ENCODE results near the gene TEX29. TPM values are rescaled to one million over a fixed set of nuclear protein-coding genes. Genes with fewer than 3 reads are reported as not detected.

Gene TEX29
- total and polyA plus RNA-seq, 3 donors from 2014 or later = 10.4 to 48.9 (median 15.8) TPM

DNA sequence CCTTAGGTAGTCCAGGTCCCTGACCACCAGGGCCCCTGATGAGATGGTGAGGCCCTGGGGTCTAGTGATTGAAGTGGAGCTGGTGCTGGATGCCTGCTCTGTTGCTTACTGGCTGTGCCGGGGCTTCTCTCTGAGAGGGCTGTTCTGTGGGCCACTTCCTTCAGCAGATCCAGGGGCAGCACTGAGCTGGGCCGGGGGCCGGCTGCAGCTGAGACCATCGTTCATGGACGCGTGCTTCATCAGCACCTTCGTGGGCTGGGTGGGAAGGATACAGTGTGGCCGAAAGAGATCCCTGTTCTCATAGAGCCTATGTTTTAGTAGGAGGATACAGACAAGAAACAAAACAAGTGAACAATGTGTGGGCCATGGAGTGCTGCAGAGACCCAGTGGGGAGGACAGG lies 33.2 kb upstream of the TEX29 start:
- no peak overlapping the region for H3K4me3 ChIP-seq
- DNase-seq = no peak
- WGBS, 2 donors = 88 to 96% methylated on average over 7 to 8 of the region's 8 CpGs
- TF ChIP-seq POLR2A (IDR thresholded peaks at IDR 0.05) = no peak
- TF ChIP-seq, protein P1, sequence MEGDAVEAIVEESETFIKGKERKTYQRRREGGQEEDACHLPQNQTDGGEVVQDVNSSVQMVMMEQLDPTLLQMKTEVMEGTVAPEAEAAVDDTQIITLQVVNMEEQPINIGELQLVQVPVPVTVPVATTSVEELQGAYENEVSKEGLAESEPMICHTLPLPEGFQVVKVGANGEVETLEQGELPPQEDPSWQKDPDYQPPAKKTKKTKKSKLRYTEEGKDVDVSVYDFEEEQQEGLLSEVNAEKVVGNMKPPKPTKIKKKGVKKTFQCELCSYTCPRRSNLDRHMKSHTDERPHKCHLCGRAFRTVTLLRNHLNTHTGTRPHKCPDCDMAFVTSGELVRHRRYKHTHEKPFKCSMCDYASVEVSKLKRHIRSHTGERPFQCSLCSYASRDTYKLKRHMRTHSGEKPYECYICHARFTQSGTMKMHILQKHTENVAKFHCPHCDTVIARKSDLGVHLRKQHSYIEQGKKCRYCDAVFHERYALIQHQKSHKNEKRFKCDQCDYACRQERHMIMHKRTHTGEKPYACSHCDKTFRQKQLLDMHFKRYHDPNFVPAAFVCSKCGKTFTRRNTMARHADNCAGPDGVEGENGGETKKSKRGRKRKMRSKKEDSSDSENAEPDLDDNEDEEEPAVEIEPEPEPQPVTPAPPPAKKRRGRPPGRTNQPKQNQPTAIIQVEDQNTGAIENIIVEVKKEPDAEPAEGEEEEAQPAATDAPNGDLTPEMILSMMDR (IDR thresholded peaks at IDR 0.05) = no peak
- H3K27ac ChIP-seq = no peak overlapping the region
- H3K36me3 ChIP-seq (ENCODE audit: low read depth, missing control alignments) = no peaks in the 10 kb centered on the region
- intact Hi-C loops (cut with DNase I; ENCODE audit: low total_unique reads) = no loop called here
- H3K9me3 ChIP-seq = no peaks in the 10 kb centered on the region
- peaks cover 4% of the 10 kb centered on the region for H3K4me1 ChIP-seq
- no peaks in the 10 kb centered on the region for H3K27me3 ChIP-seq

DNA sequence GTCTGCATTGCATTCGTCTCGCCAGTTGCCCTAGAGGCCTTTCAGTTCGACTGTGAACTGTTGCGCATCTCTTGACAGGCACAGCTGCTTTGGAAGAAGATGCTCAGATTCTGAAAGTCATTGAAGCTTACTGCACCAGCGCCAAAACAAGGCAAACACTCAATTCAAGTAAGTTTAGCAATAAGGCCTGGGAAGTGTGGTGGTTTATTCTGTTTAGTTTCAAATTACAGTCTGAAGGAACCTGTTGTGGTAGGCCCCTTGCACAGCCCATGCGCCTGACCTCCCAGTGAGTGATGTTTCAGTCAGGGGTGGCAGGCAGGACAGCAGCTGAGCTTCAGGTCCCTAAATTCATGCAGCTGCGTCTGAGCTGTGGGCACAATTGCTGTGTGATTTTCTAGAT lies 32.2 kb upstream of the TEX29 start:
- H3K4me1 ChIP-seq = no peaks in the 10 kb centered on the region
- H3K4me3 ChIP-seq = no peak overlapping the region
- H3K36me3 ChIP-seq (ENCODE audit: low read depth, missing control alignments) = no peaks in the 10 kb centered on the region
- no peaks in the 10 kb centered on the region for H3K27me3 ChIP-seq
- no peak for DNase-seq
- no peaks in the 10 kb centered on the region for H3K9me3 ChIP-seq
- no peak overlapping the region for H3K27ac ChIP-seq
- WGBS, 2 donors = 93% methylated on average over 7 of the region's 7 CpGs
- intact Hi-C loops (cut with DNase I; ENCODE audit: low total_unique reads) = no loop called here
- TF ChIP-seq POLR2A (IDR thresholded peaks at IDR 0.05) = no peak
- TF ChIP-seq, protein P1 (IDR thresholded peaks at IDR 0.05) = no peak

DNA sequence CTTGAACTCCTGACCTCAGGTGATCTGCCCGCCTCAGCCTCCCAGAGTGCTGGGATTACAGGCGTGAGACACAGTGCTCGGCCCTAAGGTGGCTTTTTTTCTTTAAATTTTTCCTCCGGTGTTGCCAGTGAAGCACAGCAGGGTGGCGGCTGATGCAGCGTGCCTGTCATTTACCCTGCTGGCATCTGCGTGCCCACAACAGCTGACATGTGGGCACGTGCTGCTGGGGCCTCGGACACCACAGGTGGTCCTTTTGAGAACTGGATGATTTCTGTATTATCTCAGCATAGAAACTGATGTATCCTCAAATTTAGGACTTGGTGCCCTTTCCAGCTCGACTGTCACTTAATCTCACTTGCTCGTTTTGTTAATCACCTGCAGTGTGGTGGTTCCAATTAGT lies 31.2 kb upstream of the TEX29 start:
- WGBS, 2 donors = 92% methylated on average over 11 of the region's 11 CpGs
- no peak for DNase-seq
- no peak for TF ChIP-seq POLR2A (IDR thresholded peaks at IDR 0.05)
- TF ChIP-seq, protein P1 (IDR thresholded peaks at IDR 0.05) = no peak
- intact Hi-C loops (cut with DNase I; ENCODE audit: low total_unique reads) = no loop called here
- no peak overlapping the region for H3K4me3 ChIP-seq
- no peaks in the 10 kb centered on the region for H3K4me1 ChIP-seq
- H3K27ac ChIP-seq = no peak overlapping the region
- no peaks in the 10 kb centered on the region for H3K27me3 ChIP-seq
- H3K9me3 ChIP-seq = no peaks in the 10 kb centered on the region
- H3K36me3 ChIP-seq (ENCODE audit: low read depth, missing control alignments) = no peaks in the 10 kb centered on the region

DNA sequence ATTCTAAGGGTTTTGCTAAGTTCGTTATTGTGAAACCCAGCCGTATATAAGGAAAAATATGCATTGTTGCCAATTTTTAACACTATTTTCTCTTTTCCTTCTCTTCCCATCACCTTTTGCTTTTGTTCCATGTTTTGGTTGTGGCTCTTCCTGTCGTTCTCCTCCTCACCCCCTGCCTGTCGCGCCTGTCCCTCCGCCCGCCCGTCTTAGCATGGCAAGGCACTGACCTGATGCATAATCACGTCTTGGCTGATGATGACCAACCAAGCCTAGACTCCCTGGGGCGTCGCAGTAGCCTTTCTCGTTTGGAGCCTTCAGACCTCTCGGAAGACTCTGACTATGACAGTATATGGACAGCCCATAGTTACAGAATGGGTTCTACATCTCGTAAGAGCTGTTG lies 28.5 kb upstream of the TEX29 start:
- 95% methylated on average over 14 of the region's 14 CpGs for WGBS, 2 donors
- H3K36me3 ChIP-seq (ENCODE audit: low read depth, missing control alignments) = no peaks in the 10 kb centered on the region
- no peak overlapping the region for H3K4me3 ChIP-seq
- H3K4me1 ChIP-seq = no peaks in the 10 kb centered on the region
- DNase-seq = no peak
- intact Hi-C loops (cut with DNase I; ENCODE audit: low total_unique reads) = no loop called here
- no peaks in the 10 kb centered on the region for H3K9me3 ChIP-seq
- no peaks in the 10 kb centered on the region for H3K27me3 ChIP-seq
- TF ChIP-seq POLR2A (IDR thresholded peaks at IDR 0.05) = no peak
- TF ChIP-seq, protein P1 (IDR thresholded peaks at IDR 0.05) = no peak
- H3K27ac ChIP-seq = no peak overlapping the region

DNA sequence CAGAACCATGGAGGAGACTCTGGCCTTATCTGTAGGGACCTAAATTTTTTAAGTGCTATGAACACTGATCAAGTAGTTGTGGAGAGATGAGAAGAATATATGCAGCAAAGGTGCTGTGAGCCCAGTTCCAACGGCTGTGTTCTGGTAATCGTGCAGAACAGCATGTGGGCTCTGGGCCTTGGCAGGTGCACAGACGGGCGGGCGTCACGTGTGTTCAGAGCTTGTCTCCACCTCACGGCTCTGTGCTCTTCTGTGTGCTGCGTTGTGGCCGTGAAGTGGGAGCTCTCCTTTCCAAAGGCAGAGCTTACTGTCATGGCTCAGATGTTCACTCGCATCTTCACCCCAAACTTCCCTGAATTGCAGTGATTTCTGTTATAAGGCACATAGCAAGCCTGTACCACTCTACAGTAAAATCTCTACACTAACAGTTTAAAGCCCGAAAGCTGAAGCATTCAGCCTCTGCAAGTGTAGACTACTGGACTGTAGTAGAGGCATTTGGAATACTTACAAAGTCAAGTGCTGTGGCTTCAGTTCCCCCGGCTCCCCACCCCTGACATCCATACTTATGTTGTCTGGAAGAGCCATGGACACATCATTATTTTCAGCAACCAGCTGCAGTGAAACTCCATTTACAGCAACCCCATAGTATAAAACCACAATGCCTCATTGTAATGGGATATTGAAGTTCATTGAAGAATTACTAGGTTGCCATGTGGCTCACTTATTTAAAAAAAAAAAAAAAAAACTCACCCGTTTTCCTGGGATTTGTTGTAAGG lies 27.5 kb upstream of the TEX29 start:
- H3K27me3 ChIP-seq = no peaks in the 10 kb centered on the region
- no peaks in the 10 kb centered on the region for H3K36me3 ChIP-seq (ENCODE audit: low read depth, missing control alignments)
- no peak for DNase-seq
- intact Hi-C loops (cut with DNase I; ENCODE audit: low total_unique reads) = no loop called here
- no peak overlapping the region for H3K4me3 ChIP-seq
- WGBS, 2 donors = 93 to 97% methylated on average over 13 of the region's 13 CpGs
- no peaks in the 10 kb centered on the region for H3K4me1 ChIP-seq
- H3K27ac ChIP-seq = no peak overlapping the region
- TF ChIP-seq, protein P1 (IDR thresholded peaks at IDR 0.05) = no peak
- TF ChIP-seq POLR2A (IDR thresholded peaks at IDR 0.05) = no peak
- H3K9me3 ChIP-seq = no peaks in the 10 kb centered on the region

Data from testis (tissue), 3 donors.